ENCODE results near the gene DSTN. TPM values are rescaled to one million over a fixed set of nuclear protein-coding genes. Genes with fewer than 3 reads are reported as not detected.

Gene DSTN
- total and polyA plus RNA-seq, 9 of the 15 experiments (the other 6 are each of a cell fraction or from before 2014, with no cell fraction given), result 25.7 to 88.3 (median 61.0) TPM

- in situ Hi-C loops (cut with MboI), result no loop called here
- FAIRE-seq (no peak), DNase-seq (ENCODE audit: extremely low read depth in 1 of 4, low spot score in 3 of 4) (no peak), ATAC-seq (no peak)
- Histone ChIP-seq H2AFZ (ENCODE audit: low read depth, low read length) (no peak overlapping the region), H3K27me3 (ENCODE audit: control insufficient read depth in 2 of 2, insufficient read depth in 2 of 2, low read length in 2 of 2) (no peaks in the 10 kb centered on the region), H3K4me2 (ENCODE audit: insufficient read depth, low read length) (no peak overlapping the region), H3K9me3 (replicated peaks; ENCODE audit: control insufficient read depth, insufficient read depth, low read depth, low read length) (no peaks in the 10 kb centered on the region), H3K79me2 (ENCODE audit: control insufficient read depth, insufficient read depth, low read length) (peaks cover 5% of the 10 kb centered on the region), H3K4me3 (no peak overlapping the region), H3K9ac (ENCODE audit: insufficient read depth in 1 of 2, low read depth in 2 of 2, low read length in 2 of 2) (no peak overlapping the region), H3K4me1 (replicated peaks in 1 of 2; ENCODE audit: control insufficient read depth in 2 of 2, insufficient read depth in 2 of 2, low read length in 2 of 2) (peaks cover 6 to 15% of the 10 kb centered on the region in 2 experiments; a peak in 4 of 5 replicates), H3K36me3 (ENCODE audit: control insufficient read depth, insufficient read depth, low read length) (no peaks in the 10 kb centered on the region), H3K9me1 (ENCODE audit: control insufficient read depth, insufficient read depth, low read length) (no peaks in the 10 kb centered on the region), H3K27ac (ENCODE audit: extremely low read depth, low read depth, low read length) (no peak overlapping the region), H4K20me1 (replicated peaks; ENCODE audit: control insufficient read depth, insufficient read depth, low read length) (no peaks in the 10 kb centered on the region)
- TF ChIP-seq FOXP4 (CRISPR knock-in tag; IDR thresholded peaks at IDR 0.05; ENCODE audit: borderline replicate concordance) (no peak), ZNF830 (CRISPR knock-in tag; IDR thresholded peaks at IDR 0.05) (no peak), ZNF184 (CRISPR knock-in tag; IDR thresholded peaks at IDR 0.05) (no peak), WHSC1 (IDR thresholded peaks at IDR 0.05; ENCODE audit: low read length) (no peak), TRIM24 (IDR thresholded peaks at IDR 0.05) (no peak), HBP1 (CRISPR knock-in tag; IDR thresholded peaks at IDR 0.05) (no peak), FOXK2 (conservative IDR thresholded peaks at IDR 0.05 in 1 of 2, IDR thresholded peaks at IDR 0.05 in 1 of 2; ENCODE audit: low read depth in 2 of 2) (no peak), ZNF347 (CRISPR knock-in tag; IDR thresholded peaks at IDR 0.05; ENCODE audit: low read depth) (no peak), CC2D1A (IDR thresholded peaks at IDR 0.05) (no peak), NR4A1 (CRISPR knock-in tag; IDR thresholded peaks at IDR 0.05) (no peak), NR4A1 (tag; IDR thresholded peaks at IDR 0.05) (no peak), PHF8 (IDR thresholded peaks at IDR 0.05; ENCODE audit: borderline replicate concordance, low read length) (no peak)
- ChIA-PET CTCF (ENCODE audit: low intra/inter-chr PET ratio) (no interaction called here), POLR2A (no interaction called here)
- intact Hi-C loops (cut with micrococcal nuclease), result no loop called here
- BruUV-seq (replicated peaks), result no TSS peak
- WGBS (ENCODE audit: insufficient coverage, low coverage, missing lambda C conversion rate), result 50% methylated on average over 4 of the region's 4 CpGs
Measured at GRCh38 chr20:17565169-17565845, 4.6 kb upstream of the DSTN start.
